GM21529 (cell line): ENCODE measurements around the gene PDGFB.
A peak's percentile ranks its signal among the peaks of the same experiment; 100 is the strongest.

ENCODE experiments used
- ATAC-seq: cut with Tn5 transposase; IDR thresholded peaks from one replicate; pipeline ENCODE4 v1.9.1; 2021; ENCODE audit not compliant: unreplicated experiment

The PDGFB gene

DNA sequence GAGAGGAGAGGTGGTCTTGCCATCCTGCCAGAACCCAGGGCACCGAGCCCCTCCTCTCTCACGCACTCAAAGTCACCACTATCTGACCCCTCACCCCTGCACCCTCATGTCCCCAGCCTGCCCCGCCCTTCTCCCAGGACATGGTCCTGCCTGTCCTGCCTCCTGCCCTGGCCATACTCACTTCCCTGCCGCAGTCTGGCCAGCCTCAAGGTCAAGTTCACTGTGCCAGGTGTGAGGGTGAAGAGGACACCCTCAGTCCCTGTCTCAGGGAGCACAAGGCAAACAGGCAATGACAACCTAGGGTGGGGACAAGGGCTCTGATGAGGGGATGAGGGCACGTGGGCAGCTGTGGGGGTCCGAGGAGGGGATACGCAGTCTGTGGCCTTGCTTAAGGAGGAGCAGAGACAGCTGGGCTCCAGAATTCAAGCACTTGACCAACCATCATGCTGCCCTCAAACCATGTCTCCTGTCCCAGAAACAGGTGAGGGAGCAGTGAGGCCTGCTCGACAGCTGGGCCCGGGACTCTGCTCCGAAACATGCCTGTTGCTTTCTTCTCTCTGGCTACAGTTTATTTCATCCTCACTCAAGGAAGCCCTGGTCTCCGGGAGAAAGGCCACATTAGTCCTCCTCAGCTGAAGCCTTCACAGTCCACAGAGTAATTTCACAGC lies 36.6 kb downstream of the PDGFB start:
- no peak for ATAC-seq

- no peak for ATAC-seq
Observed at GRCh38 chr22:39207141-39208012, 37.4 kb downstream of the PDGFB start.

DNA sequence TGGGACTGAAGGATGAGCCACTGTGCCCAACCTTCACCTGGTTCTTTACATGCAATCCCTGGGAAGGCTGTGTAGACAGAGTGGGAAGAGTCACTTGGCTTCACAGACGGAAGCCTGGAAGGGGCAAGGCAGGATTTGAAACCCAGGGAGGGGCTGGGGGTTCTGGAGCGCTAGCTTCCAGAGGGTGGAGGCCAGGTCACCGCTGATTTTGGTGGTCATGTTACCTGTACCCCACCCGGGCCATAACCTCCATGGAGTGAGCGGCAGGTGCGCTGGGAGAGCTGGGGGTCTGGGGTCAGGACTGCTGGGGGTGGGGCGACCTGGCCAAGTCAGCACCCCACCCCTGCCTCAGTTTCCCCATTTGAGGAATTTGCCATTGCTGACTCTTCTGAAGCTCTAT lies 38.3 kb downstream of the PDGFB start:
- no peak for ATAC-seq

DNA sequence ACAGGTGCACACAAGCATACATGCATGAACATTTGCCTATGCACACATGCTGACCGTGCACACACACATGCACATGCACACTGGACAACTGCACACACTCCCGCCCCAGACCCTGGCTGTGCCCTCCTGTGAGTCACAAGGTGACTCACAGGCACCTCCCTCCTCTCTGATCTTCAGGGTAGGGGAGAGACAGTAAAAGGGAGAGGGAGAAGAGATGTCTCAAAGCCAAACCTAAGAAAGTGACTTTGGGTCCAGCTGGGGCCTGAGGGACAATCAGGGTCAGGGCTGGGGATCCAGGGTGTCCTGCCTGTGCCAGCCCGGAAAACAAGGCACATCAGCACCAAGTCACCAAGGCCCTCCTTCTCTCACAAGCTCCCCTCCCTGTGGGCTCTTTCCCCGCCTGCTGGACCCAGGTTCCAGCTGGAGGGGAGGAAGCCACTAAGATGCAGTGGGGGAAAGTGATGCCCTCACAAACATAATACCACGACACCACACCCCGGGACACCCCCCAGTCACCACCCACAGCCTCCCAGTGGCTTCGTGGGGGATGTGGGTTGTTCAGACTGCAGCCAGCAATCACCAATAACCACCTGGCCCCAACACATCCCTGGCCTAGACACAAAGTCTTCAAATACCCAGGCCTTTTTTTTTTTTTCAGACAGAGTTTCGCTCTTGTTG lies 39.3 kb downstream of the PDGFB start:
- peak; percentile 66 for ATAC-seq

- no peak for ATAC-seq
Observed at GRCh38 chr22:39204216-39204615, 40.6 kb downstream of the PDGFB start.

GRCh38 chr22:39197578-39197977 lies 47.2 kb downstream of the PDGFB start:
- ATAC-seq, result no peak

- ATAC-seq, result no peak
Observed at GRCh38 chr22:39194098-39194497, 50.7 kb downstream of the PDGFB start.

- ATAC-seq, result no peak
Observed at GRCh38 chr22:39188809-39189208, 56.0 kb downstream of the PDGFB start.

DNA sequence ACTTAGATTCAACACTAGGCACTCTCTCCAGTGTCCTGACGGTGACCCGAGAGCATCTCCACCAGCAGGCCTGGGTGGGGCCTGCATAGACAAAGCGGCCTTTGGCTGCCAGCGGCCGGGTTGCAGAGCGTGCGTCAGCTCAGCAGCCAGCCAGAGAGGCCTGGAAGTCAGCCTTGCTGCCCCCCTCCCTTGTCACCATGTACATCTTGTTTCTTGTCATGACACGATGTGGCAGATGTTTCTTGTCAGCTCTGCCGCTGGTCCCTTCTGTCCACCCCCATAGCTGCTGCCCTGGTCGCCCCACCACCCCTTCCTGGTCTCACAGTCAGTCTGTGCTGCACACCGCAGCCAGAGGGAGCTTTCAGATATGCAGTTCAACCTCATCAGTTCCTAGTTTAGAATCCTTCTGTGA lies 59.2 kb downstream of the PDGFB start:
- no peak for ATAC-seq

DNA sequence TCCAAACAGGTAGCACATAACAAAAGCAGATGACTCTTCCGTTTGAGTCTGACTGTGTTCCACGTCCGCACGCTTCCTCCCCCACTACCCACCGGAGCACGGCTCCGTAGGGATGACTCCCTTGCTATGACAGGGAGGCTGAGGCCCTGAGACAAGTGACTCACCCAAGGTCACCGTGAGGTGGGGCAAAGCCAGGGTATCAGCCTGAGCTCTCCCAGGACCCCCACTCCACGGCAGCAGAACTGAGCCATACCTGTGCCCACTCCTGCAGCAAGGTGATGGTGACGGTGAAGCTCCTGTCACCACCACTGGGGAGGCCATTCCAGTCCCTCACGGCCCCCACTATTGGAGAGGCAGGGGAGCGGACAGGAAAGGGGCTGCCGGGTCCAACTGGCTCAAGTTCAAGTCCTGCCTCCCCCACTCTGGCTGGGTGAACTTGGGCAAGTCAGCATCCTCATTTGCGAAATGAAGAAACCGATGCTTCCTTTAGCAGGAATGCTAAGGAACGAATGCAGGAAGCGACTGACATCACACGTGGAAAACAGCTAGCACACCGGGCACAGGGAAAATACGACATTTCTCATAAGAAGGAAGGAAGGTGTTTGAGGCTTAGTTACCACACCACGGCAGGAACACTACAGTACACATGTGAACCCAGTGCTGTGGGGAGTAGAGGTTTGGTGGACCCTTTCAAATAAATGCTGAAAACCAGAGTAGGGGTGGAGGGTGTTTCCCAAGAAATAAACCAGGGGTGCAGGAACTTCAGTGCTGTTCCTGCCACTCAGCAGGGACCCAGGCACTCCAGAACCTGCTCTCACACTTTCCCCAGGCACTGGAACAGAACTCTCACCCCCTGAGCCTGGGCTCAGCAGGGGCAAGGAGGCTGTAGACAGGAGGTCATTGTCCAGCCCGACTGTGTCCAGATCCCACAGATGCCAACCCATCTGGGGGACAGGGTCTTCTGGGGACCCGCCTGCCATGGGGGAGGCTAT lies 59.9 kb downstream of the PDGFB start:
- no peak for ATAC-seq

DNA sequence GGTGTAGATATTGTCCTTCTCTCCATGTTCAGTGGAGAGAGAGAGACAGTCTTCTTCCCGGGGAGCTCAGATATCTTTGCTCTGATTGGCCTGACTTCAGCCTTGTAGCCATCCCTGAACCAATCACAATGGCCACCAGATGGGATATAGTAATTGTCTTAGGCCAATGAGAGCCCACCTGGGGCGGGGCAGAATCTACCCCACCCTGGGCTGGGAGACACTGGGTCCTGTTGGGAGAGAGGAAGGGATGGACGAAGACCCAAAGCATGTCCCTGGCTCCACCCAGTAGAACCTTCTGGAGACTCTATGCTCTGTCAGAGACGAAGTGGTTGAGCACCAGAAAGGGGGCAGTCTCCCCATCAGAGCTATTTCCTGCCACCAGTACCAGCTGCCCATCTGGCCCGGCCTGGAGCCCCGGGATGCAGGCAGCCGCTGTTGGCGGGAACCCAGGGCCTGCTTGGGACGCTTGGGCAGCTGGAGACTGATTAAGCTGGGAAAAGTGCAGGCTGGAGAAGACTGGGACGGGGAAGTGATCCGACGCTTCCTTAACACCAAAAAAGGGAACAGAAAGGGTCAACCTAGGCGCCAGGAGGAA lies 60.7 kb downstream of the PDGFB start:
- ATAC-seq, result no peak

DNA sequence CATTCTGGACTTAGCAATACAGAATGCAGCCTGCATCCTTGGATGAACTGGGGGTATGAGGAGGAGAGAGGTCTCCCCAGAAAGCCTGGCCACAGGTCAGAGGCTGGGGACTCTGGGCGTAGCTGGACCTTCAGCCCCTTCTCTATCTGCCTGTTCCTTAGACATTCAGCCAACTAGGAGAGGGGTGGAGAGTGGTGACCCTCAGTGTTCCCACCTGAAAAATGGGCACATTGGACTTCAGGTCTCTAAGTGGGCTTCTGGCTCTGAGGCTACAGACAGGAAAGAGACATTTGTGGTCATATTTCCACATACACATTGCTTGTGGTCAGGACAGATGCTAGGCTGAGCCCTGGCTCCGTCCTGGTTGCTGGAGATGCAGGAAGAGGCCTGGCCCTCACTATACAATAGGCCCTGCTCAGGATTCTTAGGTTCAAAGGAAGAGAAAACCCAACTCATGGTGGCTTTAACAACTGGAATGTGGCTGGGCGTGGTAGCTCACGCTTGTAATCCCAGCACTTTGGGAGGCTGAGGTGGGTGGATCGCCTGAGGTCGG lies 62.2 kb downstream of the PDGFB start:
- no peak for ATAC-seq

DNA sequence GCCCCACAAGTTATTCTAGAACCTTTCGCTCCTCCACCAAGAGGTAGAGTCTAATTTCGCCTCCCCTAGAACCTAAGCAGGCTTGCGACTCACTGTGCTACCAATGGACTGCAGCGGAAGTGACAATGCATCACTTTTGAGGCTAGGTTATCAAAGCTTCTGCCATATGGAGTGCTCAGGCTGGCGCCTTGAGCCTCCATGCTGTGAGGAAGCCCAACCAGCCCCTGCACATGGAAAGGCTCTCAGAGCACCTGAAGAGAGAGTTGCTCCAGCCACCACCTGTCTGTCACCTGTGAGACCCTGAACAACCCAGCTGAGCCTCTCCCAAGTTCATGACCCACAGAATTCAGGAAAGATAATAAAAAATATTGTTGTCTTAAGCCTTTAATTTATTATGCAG lies 63.0 kb downstream of the PDGFB start:
- no peak for ATAC-seq

DNA sequence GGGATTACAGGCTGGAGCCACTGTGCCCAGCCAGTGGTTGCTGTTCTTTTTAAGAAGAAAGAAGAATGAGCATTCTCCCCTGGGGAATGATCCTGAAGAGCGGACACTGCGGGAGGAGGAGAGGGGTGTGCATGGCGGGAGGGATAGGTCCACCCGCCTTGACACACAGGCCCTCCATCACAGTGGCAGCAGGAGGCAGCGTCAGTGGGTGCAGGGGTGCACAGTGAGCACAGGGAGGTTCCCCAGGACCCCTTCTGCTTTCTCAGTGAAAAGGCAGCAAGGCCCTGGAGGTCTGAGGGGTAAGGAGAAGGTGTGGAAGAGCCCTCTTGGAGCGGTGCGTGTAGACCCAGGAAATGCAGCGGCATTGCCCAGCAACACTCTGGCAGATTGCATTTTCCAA lies 63.4 kb downstream of the PDGFB start:
- ATAC-seq, result no peak

DNA sequence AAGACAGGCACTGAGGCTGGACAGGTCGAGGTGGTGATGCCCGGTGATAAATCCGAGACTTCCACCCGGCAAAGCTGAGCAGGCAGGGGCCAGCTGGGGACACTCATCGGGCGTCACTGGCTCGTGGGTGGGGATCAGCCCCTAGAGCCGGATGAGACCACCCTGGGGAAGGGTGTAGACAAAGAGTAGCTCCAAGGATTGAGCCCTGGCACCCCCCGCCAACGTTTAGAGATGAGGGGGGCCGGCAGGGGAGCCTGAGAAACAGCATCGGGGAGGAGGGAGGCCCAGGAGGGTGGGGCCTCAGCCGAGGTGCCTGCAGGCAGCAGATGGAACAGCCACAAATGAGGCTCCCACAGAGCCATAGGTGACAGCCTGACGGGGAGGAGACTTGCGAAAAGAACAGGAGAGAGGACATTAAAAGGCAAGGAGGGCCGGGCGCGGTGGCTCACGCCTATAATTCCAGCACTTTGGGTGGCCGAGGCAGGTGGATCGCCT lies 64.9 kb downstream of the PDGFB start:
- no peak for ATAC-seq

DNA sequence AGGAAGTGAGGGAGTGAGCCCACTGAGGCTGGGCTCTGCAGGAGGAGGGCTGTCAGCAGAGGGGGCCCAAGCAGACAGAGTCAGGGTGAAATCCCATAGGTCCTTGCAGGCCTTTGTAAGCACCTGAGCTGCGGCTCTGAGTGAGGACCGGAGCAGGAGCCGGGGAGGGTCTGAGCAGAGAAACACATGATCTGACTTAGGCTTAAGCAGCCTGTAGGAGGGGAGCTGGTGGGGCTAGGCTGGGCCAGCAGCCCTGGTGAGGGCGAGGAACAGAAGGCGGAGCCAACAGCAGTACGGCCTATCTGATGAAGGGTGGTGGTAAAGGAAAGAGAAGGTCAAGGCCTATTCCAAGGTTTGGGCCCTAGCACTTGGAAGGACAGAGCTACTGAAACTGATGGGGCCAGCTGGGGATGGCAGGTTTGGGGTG lies 65.4 kb downstream of the PDGFB start:
- no peak for ATAC-seq

GRCh38 chr22:39178206-39179111 lies 66.3 kb downstream of the PDGFB start:
- no peak for ATAC-seq

GRCh38 chr22:39177791-39178190 lies 67.0 kb downstream of the PDGFB start:
- no peak for ATAC-seq

DNA sequence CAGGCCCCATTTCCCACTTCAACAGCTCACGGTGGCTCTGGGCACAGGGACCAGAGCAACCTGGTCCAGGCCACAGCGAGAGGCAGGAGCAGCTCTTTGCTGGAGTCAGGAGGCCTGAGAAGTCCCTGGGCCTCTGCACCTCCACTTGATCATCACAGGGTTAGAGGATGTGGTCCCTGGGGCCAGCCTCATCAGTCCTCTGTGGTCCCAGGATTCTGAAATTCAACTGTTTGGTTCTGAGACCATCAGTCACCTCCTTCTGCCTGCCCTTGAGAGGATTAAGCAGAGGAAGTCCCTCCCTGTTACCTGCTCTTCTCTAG lies 67.4 kb downstream of the PDGFB start:
- no peak for ATAC-seq
